ENCODE measurements around the gene LRRC49.
"Not testable (repeated sequence)": the region's sequence is repeated elsewhere in the genome, so short reads cannot be mapped to it uniquely, and the experiment has no call there.

Gene LRRC49

DNA sequence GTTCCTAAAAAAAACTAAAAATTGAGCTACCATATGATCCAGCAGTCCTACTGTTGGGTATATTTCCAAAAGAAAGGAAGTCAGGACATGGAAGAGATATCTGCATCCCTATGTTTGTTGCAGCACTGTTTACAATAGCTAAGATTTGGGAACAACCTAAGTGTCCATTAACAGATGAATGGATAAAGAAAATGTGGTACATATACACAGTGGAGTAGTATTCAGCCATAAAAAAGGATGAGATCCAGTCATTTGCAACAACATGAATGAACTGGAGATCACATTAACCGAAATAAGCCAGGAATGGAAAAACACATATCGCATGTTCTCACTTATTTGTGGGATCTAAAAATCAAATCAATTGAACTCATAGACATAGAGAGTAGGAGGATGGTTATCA is 29.5 kb downstream of the LRRC49 start:
- TF ChIP-seq EZH2 (IDR thresholded peaks at IDR 0.05; ENCODE audit: borderline replicate concordance, low read depth, low read length, severe bottlenecking), result no peak
- TF ChIP-seq, protein P1, sequence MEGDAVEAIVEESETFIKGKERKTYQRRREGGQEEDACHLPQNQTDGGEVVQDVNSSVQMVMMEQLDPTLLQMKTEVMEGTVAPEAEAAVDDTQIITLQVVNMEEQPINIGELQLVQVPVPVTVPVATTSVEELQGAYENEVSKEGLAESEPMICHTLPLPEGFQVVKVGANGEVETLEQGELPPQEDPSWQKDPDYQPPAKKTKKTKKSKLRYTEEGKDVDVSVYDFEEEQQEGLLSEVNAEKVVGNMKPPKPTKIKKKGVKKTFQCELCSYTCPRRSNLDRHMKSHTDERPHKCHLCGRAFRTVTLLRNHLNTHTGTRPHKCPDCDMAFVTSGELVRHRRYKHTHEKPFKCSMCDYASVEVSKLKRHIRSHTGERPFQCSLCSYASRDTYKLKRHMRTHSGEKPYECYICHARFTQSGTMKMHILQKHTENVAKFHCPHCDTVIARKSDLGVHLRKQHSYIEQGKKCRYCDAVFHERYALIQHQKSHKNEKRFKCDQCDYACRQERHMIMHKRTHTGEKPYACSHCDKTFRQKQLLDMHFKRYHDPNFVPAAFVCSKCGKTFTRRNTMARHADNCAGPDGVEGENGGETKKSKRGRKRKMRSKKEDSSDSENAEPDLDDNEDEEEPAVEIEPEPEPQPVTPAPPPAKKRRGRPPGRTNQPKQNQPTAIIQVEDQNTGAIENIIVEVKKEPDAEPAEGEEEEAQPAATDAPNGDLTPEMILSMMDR (IDR thresholded peaks at IDR 0.05; ENCODE audit: borderline replicate concordance, extremely low read depth, low read length, poor library complexity, severe bottlenecking), result no peak
- Histone ChIP-seq H3K27me3 (ENCODE audit: insufficient read depth, low read length, poor library complexity) (no peaks in the 10 kb centered on the region), H3K4me1 (ENCODE audit: insufficient read depth, low read length) (peaks cover 14% of the 10 kb centered on the region), H4K20me1 (ENCODE audit: insufficient read depth, low read length) (no peaks in the 10 kb centered on the region), H3K79me2 (ENCODE audit: insufficient read depth, low read length) (no peaks in the 10 kb centered on the region), H3K9me3 (ENCODE audit: insufficient read depth, low read length, severe bottlenecking) (peaks cover 24% of the 10 kb centered on the region), H2AFZ (ENCODE audit: low read depth, low read length) (no peak overlapping the region), H3K4me2 (ENCODE audit: insufficient read depth, low read length) (no peak overlapping the region), H3K36me3 (ENCODE audit: insufficient read depth, low read length) (no peaks in the 10 kb centered on the region), H3K27ac (ENCODE audit: low read length) (no peak overlapping the region), H3K9ac (ENCODE audit: low read depth, low read length) (no peak overlapping the region), H3K4me3 (ENCODE audit: low read depth in 1 of 2, low read length in 2 of 2) (no peak overlapping the region)
- ATAC-seq (ENCODE audit: insufficient read depth, low read depth) (no peak), DNase-seq (no peak)

- Histone ChIP-seq H3K4me3 (ENCODE audit: low read depth in 1 of 2, low read length in 2 of 2) (no peak overlapping the region), H3K79me2 (ENCODE audit: insufficient read depth, low read length) (no peaks in the 10 kb centered on the region), H3K36me3 (ENCODE audit: insufficient read depth, low read length) (no peaks in the 10 kb centered on the region), H3K4me1 (ENCODE audit: insufficient read depth, low read length) (peaks cover 24% of the 10 kb centered on the region), H3K9ac (ENCODE audit: low read depth, low read length) (no peak overlapping the region), H3K9me3 (ENCODE audit: insufficient read depth, low read length, severe bottlenecking) (peaks cover 21% of the 10 kb centered on the region), H2AFZ (ENCODE audit: low read depth, low read length) (no peak overlapping the region), H3K27me3 (ENCODE audit: insufficient read depth, low read length, poor library complexity) (no peaks in the 10 kb centered on the region), H3K4me2 (ENCODE audit: insufficient read depth, low read length) (no peak overlapping the region), H4K20me1 (ENCODE audit: insufficient read depth, low read length) (no peaks in the 10 kb centered on the region), H3K27ac (ENCODE audit: low read length) (no peak overlapping the region)
- DNase-seq (no peak), ATAC-seq (ENCODE audit: insufficient read depth, low read depth) (no peak)
- TF ChIP-seq, protein P1 (IDR thresholded peaks at IDR 0.05; ENCODE audit: borderline replicate concordance, extremely low read depth, low read length, poor library complexity, severe bottlenecking), result no peak
- TF ChIP-seq EZH2 (IDR thresholded peaks at IDR 0.05; ENCODE audit: borderline replicate concordance, low read depth, low read length, severe bottlenecking), result no peak
These were observed 30.9 kb downstream of the LRRC49 start for GRCh38 chr15:70923311-70924080.

GRCh38 chr15:70926914-70927313 is 34.3 kb downstream of the LRRC49 start:
- DNase-seq (peak; percentile 6), ATAC-seq (ENCODE audit: insufficient read depth, low read depth) (peak; percentile 80)
- H3K9ac ChIP-seq (ENCODE audit: low read depth, low read length); H4K20me1 ChIP-seq (ENCODE audit: insufficient read depth, low read length); H3K79me2 ChIP-seq (ENCODE audit: insufficient read depth, low read length); H3K27me3 ChIP-seq (ENCODE audit: insufficient read depth, low read length, poor library complexity); H3K4me3 ChIP-seq (ENCODE audit: low read depth in 1 of 2, low read length in 2 of 2); H3K36me3 ChIP-seq (ENCODE audit: insufficient read depth, low read length); H3K4me2 ChIP-seq (ENCODE audit: insufficient read depth, low read length): not testable (repeated sequence)
- peaks cover 17% of the 10 kb centered on the region for H3K4me1 ChIP-seq (ENCODE audit: insufficient read depth, low read length)
- peak overlapping the region; percentile 61 for H3K27ac ChIP-seq (ENCODE audit: low read length)
- H3K9me3 ChIP-seq (ENCODE audit: insufficient read depth, low read length, severe bottlenecking), result peaks cover 21% of the 10 kb centered on the region
- H2AFZ ChIP-seq (ENCODE audit: low read depth, low read length), result 0 out of 2 replicates have a peak overlapping the region, but pooled peaks have one; percentile 7

DNA sequence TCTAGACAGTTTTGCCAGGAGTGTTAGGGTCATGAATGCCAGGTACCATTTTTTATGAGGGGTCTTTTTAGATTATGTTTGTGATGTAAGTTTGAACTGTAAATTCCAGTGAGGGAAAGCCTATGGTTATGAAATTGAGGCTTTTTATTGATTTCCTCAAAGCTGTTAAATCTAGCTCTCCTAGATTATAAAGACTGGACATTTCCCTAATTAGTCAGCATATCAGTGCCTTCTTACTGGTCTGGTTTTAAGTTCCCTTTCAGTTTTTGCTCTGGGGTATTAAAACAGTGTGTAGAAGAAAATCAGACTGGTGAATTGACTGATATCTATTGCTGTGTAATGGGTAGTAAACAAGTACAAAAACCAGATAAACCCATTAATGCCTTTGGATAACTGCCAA is 39.2 kb downstream of the LRRC49 start:
- no peak overlapping the region for H2AFZ ChIP-seq (ENCODE audit: low read depth, low read length)
- peaks cover 13% of the 10 kb centered on the region for H3K4me1 ChIP-seq (ENCODE audit: insufficient read depth, low read length)
- peaks cover 8% of the 10 kb centered on the region for H3K9me3 ChIP-seq (ENCODE audit: insufficient read depth, low read length, severe bottlenecking)
- no peak overlapping the region for H3K27ac ChIP-seq (ENCODE audit: low read length)
- H4K20me1 ChIP-seq (ENCODE audit: insufficient read depth, low read length), result no peaks in the 10 kb centered on the region
- no peaks in the 10 kb centered on the region for H3K36me3 ChIP-seq (ENCODE audit: insufficient read depth, low read length)
- no peak overlapping the region for H3K4me3 ChIP-seq (ENCODE audit: low read depth in 1 of 2, low read length in 2 of 2)
- no peak for TF ChIP-seq EZH2 (IDR thresholded peaks at IDR 0.05; ENCODE audit: borderline replicate concordance, low read depth, low read length, severe bottlenecking)
- TF ChIP-seq, protein P1 (IDR thresholded peaks at IDR 0.05; ENCODE audit: borderline replicate concordance, extremely low read depth, low read length, poor library complexity, severe bottlenecking), result no peak
- H3K4me2 ChIP-seq (ENCODE audit: insufficient read depth, low read length), result no peak overlapping the region
- no peak overlapping the region for H3K9ac ChIP-seq (ENCODE audit: low read depth, low read length)
- H3K27me3 ChIP-seq (ENCODE audit: insufficient read depth, low read length, poor library complexity), result no peaks in the 10 kb centered on the region
- H3K79me2 ChIP-seq (ENCODE audit: insufficient read depth, low read length), result no peaks in the 10 kb centered on the region
- no peak for ATAC-seq (ENCODE audit: insufficient read depth, low read depth)
- no peak for DNase-seq

Data from DND-41 (cell line).